A549 (cell line): ENCODE results near the gene PLA2G2A.

Source experiments
- CTCF ChIP-seq: fragments of >200 bp; sonication (Bioruptor Twin); formaldehyde crosslinking; IDR thresholded peaks from 3 replicates; pipeline ENCODE4 v1.5.1; 2016
- REST ChIP-seq: fragments of 200-600 bp; sonication (generic); IDR thresholded peaks from 2 replicates; pipeline ENCODE4 v1.6.1; 2016; ENCODE audit warnings: antibody characterized with exemption, mild to moderate bottlenecking, moderate library complexity

- TF ChIP-seq CTCF = no peak
- no peak for TF ChIP-seq REST
These were observed 8.3 kb upstream of the PLA2G2A start for GRCh38 chr1:19987719-19988118.
